Ecto neural progenitor cell (in vitro differentiated cells): ENCODE measurements around the gene KRABD2.
"Not testable (repeated sequence)": the region's sequence is repeated elsewhere in the genome, so short reads cannot be mapped to it uniquely, and the experiment has no call there.

ENCODE experiments used
- DNase-seq: peaks from one replicate; pipeline ENCODE4 v3.0.0-alpha.2; 2018; ENCODE audit warnings: low spot score

Gene KRABD2

GRCh38 chr17:8392674-8393469 is 16.4 kb upstream of the KRABD2 start:
- no peak for DNase-seq

- no peak for DNase-seq
Measured at GRCh38 chr17:8392274-8392673, 15.8 kb upstream of the KRABD2 start.

DNA sequence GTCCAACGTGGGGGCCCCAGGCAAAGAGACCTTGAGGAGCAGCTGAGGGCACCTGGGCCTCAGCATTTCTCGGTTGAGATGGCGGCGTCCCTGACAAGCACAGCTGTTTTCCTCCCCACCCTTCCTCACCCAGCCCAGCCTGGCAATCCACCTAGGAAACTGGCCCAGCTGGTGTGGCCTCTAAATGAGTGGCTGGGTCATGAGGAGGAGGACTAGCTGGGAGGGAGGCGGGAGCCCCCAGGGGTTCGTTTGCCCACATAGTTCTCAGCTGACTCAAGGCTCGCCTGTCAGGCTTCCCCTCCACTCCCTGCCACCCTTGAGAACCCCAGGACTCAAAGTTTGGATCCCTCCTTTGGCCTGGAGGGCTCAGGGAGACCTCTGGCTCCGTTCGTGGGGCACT is 15.2 kb upstream of the KRABD2 start:
- DNase-seq, result no peak

- no peak for DNase-seq
Measured at GRCh38 chr17:8387914-8388651, 11.6 kb upstream of the KRABD2 start.

DNA sequence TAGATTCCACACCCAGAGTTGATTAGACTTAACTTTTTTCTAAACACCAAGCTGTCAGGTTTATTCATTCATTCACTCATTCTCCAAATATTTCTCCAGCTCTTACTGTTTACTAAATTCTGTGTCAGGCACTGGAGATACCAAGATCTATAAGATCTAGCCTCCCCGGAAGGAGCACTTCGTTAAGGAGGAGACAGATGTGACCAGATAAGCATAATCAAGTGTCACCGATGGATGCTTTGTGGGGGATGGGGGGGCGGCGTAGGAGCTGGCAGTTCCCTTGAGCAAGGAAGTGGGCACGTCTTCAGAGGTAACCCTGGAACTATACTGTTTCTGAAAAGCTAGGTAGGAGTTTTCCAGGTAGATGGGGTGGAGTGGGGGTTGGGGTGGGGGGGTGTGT is 10.3 kb upstream of the KRABD2 start:
- no peak for DNase-seq

- DNase-seq, result no peak
Measured at GRCh38 chr17:8384801-8385378, 8.4 kb upstream of the KRABD2 start.

GRCh38 chr17:8383143-8383822 is 6.8 kb upstream of the KRABD2 start, which contains the start of gene RPL26:
TSS of gene RPL26 (minus strand) at chr17:8383193. CDS start at chr17:8382310, 883 bp downstream.
- peak; percentile 98 for DNase-seq

- DNase-seq, result no peak
Measured at GRCh38 chr17:8382880-8383142, 6.3 kb upstream of the KRABD2 start.

GRCh38 chr17:8382052-8382879 is 5.8 kb upstream of the KRABD2 start:
- DNase-seq, result no peak

GRCh38 chr17:8380049-8380448 is 3.5 kb upstream of the KRABD2 start:
- no peak for DNase-seq

DNA sequence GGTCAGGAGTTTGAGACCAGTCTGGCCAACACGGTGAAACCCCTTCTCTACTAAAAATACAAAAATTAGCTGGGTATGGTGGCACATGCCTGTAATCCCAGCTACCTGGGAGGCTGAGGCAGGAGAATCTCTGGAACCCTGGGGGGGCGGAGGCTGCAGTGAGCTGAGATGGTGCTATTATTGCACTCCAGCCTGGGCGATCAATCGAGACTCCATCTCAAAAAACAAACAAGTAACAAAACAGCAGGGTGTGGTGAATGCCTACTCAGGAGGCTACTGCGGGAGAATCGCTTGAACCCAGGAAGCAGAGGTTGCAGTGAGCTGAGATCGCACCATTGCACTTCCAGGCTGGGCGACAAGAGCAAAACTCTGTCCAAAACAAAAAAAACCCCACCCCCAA is 1.6 kb upstream of the KRABD2 start:
- not testable (repeated sequence) for DNase-seq

GRCh38 chr17:8377422-8377821 is 918 bp upstream of the KRABD2 start:
- no peak for DNase-seq

DNA sequence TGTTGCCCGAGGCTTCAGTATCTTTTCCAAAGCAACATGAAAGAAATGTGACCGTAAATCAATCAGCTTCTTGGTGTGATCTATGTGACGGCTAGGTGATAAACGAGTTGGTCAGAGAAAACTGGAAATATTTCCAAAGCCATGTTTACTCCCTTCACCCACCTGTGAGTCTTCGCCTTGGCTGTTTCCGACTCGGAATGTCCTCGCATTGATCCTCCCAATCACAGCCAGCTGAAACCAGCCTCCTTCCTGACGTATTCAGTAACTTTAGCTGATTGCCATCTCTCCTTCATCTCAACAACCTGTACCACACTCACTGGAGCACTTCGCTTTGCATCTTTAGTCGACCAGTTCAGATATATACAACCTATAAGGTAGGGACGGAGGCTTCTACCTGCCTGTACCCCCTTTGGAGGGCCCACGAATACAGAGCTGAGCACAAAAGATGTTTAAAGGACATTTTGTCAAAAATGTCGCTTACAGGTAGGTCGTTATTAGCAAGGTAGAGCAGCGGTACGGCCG is 705 bp downstream of the KRABD2 start:
- DNase-seq, result no peak

DNA sequence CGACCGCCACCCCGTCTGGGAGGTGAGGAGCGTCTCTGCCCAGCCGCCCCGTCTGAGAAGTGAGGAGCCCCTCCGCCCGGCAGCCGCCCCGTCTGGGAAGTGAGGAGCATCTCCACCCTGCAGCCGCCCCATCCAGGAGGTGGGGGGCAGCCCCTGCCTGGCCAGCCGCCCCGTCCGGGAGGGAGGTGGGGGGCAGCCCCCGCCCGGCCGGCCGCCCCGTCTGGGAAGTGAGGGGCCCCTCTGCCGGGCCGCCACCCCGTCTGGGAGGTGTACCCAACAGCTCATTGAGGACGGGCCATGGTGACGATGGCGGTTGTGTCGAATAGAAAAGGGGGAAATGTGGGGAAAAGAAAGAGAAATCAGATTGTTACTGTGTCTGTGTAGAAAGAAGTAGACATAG is 2.6 kb downstream of the KRABD2 start:
- DNase-seq, result not testable (repeated sequence)

DNA sequence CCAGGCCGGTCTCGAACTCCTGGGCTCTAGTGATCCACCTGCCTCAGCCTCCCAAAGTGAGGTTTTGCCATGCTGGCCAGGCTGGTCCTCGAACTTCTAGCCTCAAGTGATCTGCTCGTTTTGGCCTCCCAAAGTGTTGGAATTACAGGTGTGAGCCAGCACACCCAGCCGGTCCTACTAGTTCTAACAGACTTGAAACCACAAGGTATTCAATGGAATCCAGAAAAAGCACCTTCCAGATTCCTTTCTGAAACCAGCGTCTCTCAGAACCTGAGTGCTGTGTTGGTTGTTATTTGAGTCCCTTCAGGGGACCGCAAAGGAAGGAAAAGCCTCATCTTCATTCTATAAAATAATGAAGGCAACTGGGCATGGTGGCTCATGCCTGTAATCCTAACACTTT is 4.1 kb downstream of the KRABD2 start:
- DNase-seq, result no peak

DNA sequence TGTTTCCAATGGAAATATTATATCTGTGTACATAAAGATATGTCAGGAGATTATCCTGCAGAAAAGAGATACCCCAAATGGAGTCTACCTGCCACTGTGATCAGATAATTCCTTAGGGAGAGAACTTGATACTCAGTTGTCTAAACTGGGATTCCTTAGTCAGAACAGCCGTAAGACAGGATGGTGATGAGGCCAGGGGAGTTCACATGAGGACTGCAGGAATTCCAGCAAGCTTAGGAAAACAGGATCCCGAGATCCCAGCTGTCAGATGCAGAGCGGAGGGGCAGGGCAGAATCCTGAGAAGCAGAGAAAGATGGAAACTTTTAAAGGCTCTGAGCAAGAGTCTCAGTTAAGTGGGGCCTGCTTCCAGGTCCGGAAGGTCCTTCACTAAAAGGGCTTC is 4.7 kb downstream of the KRABD2 start:
- no peak for DNase-seq

DNA sequence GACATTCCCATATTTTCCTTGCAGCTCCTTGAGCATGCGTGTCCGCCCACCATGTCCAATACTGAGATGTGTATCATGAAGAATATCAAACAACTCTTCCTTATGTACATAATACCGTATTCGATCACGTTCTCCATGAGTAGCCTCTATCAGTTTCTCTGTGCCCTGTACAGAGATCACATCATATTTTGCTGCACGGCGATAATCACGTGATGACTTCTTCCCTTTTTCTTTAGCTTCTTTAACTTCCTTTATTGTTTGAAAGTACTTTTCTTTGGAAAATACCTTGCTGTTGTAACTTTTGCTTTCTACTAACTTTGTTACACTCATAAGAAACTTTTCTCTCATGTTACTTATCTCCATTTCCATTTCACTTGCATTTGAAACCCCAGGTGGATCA is 6.6 kb downstream of the KRABD2 start:
- no peak for DNase-seq

GRCh38 chr17:8368193-8368592 is 8.3 kb downstream of the KRABD2 start:
- no peak for DNase-seq

DNA sequence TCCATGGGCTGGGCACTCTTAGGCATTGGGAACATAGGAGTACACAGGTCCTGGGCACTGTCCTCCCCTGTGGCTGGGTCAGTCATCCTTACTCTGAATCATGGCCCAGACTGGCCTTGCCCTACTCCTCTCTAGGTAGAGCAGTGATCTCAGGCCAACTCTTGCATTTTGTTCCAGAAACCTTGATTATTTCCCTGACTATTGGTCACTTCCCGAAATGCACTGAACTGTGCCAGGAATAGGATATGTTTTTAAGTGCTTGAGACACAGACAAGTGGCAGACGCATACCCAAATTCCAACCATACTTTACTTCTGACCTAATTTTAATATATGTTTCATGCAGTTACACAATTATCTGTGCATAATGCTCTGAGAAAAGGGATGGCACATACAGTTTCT is 10.3 kb downstream of the KRABD2 start:
- no peak for DNase-seq

DNA sequence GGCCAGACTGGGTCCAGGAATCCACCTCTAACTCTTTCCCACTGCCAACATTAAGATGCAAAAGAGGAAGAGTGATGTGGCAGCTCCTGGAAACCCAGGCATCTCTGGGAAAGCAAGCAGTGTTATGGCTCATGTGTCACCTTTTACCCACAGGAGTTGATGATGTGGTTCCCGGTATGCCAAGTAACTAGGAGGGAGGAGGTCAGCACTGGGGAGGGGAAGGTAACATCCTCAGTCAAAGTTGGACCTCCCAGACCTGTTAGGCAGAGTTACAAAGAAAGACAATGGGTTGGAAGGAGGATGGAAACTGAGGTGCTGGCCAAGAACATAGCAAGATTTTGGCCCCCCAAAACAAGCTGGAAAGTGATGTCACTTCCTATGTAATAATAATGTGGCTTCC is 11.4 kb downstream of the KRABD2 start:
- DNase-seq, result no peak

DNA sequence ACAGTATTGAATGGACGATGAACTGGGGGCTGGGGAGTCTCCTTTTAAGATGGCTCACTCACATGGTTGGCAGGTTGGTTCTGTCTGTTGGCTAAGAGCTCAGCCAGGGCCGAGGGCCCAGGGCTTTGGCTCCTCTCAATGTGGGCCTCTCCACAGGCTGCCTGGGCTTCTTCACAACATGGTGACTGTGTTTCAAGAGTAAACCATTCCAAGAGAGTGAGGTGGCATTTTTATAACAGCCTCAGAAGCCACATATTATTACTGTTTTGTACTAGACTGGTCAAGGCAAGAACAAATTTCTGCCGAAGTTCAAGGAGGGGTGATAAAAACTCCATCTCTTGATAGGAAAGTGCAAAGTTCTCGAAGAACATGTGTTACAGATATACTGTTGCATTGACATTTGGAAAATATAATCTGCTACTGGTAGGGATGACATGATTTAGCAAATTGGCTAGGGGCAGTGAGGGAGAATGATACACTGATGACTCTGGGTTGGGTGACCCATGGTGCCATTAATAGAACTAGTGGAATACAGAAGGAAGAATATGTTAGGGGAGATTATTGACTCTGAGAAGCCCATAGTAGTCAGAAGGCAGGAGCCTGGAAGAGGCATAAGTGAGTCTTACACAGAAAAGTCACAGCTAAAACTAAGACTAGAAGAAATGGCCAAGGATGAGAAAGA is 13.7 kb downstream of the KRABD2 start:
- DNase-seq, result no peak
